ENCODE measurements around the gene ZNF385A. TPM values are rescaled to one million over a fixed set of nuclear protein-coding genes. Genes with fewer than 3 reads are reported as not detected.

Gene ZNF385A
- total and polyA plus RNA-seq, 2 of the 8 experiments (the other 6 are each of a cell fraction or from before 2014, with no cell fraction given): 5.2 to 14.3 TPM

DNA sequence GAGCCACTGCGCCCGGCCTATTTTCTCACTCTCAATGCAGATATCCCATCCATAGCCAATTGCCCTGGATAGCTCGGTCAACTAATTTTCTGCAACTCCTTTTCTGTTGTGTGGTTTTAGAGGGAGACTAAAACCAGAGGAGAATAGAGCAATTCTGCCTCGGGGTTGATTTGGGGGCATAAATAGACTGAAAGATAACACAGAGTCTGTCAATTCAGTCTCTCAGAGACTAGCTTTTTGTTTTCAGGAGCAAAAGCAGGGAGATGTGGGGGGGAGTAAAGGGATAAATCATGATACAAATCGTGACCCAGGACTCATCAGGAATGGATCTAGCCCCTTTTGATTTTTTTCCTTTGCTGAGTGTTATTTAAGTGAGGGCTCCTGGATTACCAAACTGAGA, 53.1 kb downstream of the ZNF385A start (continued):
- TF ChIP-seq, protein P1, sequence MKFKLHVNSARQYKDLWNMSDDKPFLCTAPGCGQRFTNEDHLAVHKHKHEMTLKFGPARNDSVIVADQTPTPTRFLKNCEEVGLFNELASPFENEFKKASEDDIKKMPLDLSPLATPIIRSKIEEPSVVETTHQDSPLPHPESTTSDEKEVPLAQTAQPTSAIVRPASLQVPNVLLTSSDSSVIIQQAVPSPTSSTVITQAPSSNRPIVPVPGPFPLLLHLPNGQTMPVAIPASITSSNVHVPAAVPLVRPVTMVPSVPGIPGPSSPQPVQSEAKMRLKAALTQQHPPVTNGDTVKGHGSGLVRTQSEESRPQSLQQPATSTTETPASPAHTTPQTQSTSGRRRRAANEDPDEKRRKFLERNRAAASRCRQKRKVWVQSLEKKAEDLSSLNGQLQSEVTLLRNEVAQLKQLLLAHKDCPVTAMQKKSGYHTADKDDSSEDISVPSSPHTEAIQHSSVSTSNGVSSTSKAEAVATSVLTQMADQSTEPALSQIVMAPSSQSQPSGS (IDR thresholded peaks at IDR 0.05; ENCODE audit: low read length): no peak
- TF ChIP-seq TEAD4 (IDR thresholded peaks at IDR 0.05; ENCODE audit: low read depth, low read length): no peak
- TF ChIP-seq GABPA (IDR thresholded peaks at IDR 0.05; ENCODE audit: borderline replicate concordance, insufficient read depth, low read length): no peak
- no peak for TF ChIP-seq CHD2 (IDR thresholded peaks at IDR 0.05; ENCODE audit: low read length)
- TF ChIP-seq JUND (IDR thresholded peaks at IDR 0.05; ENCODE audit: low read length): no peak
- no peak for TF ChIP-seq TAF7 (optimal IDR thresholded peaks at IDR 0.05; ENCODE audit: borderline replicate concordance, low read depth, low read length)
- no peak for TF ChIP-seq KDM1A (IDR thresholded peaks at IDR 0.05; ENCODE audit: borderline replicate concordance, low read length)
- TF ChIP-seq, protein P2, sequence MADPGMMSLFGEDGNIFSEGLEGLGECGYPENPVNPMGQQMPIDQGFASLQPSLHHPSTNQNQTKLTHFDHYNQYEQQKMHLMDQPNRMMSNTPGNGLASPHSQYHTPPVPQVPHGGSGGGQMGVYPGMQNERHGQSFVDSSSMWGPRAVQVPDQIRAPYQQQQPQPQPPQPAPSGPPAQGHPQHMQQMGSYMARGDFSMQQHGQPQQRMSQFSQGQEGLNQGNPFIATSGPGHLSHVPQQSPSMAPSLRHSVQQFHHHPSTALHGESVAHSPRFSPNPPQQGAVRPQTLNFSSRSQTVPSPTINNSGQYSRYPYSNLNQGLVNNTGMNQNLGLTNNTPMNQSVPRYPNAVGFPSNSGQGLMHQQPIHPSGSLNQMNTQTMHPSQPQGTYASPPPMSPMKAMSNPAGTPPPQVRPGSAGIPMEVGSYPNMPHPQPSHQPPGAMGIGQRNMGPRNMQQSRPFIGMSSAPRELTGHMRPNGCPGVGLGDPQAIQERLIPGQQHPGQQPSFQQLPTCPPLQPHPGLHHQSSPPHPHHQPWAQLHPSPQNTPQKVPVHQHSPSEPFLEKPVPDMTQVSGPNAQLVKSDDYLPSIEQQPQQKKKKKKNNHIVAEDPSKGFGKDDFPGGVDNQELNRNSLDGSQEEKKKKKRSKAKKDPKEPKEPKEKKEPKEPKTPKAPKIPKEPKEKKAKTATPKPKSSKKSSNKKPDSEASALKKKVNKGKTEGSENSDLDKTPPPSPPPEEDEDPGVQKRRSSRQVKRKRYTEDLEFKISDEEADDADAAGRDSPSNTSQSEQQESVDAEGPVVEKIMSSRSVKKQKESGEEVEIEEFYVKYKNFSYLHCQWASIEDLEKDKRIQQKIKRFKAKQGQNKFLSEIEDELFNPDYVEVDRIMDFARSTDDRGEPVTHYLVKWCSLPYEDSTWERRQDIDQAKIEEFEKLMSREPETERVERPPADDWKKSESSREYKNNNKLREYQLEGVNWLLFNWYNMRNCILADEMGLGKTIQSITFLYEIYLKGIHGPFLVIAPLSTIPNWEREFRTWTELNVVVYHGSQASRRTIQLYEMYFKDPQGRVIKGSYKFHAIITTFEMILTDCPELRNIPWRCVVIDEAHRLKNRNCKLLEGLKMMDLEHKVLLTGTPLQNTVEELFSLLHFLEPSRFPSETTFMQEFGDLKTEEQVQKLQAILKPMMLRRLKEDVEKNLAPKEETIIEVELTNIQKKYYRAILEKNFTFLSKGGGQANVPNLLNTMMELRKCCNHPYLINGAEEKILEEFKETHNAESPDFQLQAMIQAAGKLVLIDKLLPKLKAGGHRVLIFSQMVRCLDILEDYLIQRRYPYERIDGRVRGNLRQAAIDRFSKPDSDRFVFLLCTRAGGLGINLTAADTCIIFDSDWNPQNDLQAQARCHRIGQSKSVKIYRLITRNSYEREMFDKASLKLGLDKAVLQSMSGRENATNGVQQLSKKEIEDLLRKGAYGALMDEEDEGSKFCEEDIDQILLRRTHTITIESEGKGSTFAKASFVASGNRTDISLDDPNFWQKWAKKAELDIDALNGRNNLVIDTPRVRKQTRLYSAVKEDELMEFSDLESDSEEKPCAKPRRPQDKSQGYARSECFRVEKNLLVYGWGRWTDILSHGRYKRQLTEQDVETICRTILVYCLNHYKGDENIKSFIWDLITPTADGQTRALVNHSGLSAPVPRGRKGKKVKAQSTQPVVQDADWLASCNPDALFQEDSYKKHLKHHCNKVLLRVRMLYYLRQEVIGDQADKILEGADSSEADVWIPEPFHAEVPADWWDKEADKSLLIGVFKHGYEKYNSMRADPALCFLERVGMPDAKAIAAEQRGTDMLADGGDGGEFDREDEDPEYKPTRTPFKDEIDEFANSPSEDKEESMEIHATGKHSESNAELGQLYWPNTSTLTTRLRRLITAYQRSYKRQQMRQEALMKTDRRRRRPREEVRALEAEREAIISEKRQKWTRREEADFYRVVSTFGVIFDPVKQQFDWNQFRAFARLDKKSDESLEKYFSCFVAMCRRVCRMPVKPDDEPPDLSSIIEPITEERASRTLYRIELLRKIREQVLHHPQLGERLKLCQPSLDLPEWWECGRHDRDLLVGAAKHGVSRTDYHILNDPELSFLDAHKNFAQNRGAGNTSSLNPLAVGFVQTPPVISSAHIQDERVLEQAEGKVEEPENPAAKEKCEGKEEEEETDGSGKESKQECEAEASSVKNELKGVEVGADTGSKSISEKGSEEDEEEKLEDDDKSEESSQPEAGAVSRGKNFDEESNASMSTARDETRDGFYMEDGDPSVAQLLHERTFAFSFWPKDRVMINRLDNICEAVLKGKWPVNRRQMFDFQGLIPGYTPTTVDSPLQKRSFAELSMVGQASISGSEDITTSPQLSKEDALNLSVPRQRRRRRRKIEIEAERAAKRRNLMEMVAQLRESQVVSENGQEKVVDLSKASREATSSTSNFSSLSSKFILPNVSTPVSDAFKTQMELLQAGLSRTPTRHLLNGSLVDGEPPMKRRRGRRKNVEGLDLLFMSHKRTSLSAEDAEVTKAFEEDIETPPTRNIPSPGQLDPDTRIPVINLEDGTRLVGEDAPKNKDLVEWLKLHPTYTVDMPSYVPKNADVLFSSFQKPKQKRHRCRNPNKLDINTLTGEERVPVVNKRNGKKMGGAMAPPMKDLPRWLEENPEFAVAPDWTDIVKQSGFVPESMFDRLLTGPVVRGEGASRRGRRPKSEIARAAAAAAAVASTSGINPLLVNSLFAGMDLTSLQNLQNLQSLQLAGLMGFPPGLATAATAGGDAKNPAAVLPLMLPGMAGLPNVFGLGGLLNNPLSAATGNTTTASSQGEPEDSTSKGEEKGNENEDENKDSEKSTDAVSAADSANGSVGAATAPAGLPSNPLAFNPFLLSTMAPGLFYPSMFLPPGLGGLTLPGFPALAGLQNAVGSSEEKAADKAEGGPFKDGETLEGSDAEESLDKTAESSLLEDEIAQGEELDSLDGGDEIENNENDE (IDR thresholded peaks at IDR 0.05; ENCODE audit: insufficient replicate concordance, low read length): no peak
